GM23338 (cell line): ENCODE results near the gene ZNF224.

Source experiments
- CREB1 ChIP-seq: fragments of 250-450 bp; sonication (Bioruptor Pico); IDR thresholded peaks from 2 replicates; pipeline ENCODE4 v1.5.0; 2020; ENCODE audit warnings: low read depth, mild to moderate bottlenecking, moderate library complexity
- CTCF ChIP-seq, 2 experiments: fragments of 200-600 bp in 1 of 2; sonication (generic) in 1 of 2; conservative IDR thresholded peaks; 2 replicates each; pipeline versions ENCODE4 v1.5.1 to v1.6.1; 2016 to 2017; ENCODE audit warnings: antibody characterized with exemption in 2 of 2, low read depth in 2 of 2, mild to moderate bottlenecking in 2 of 2, moderate library complexity in 1 of 2
- REST ChIP-seq: IDR thresholded peaks from one replicate; pipeline ENCODE4 v1.6.1; 2018; ENCODE audit warnings: antibody characterized with exemption; ENCODE audit not compliant: unreplicated experiment

- TF ChIP-seq CREB1 (CRISPR knock-in tag) (no peak), CTCF (conservative IDR thresholded peaks at IDR 0.05; ENCODE audit: low read depth in 2 of 2) (no peak), REST (no peak)
Observed at GRCh38 chr19:44142059-44142433, 47.9 kb downstream of the ZNF224 start.
